Measurements from ENCODE around the gene KIF17.

The KIF17 gene

GRCh38 chr1:20633190-20634064 is 84.4 kb downstream of the KIF17 start, which contains the start of gene PINK1:
Gene PINK1, plus strand, starts transcription at chr1:20633458. Its CDS starts 91 bp downstream, at chr1:20633549.
- DNase-seq (ENCODE audit: extremely low read depth in 1 of 2, low read depth in 1 of 2): peak; percentile 44 to 76

GRCh38 chr1:20632386-20632785 is 85.4 kb downstream of the KIF17 start:
- DNase-seq (ENCODE audit: extremely low read depth in 1 of 2, low read depth in 1 of 2): no peak

GRCh38 chr1:20630729-20631128 is 87.1 kb downstream of the KIF17 start:
- no peak for DNase-seq (ENCODE audit: extremely low read depth in 1 of 2, low read depth in 1 of 2)

- DNase-seq (ENCODE audit: extremely low read depth in 1 of 2, low read depth in 1 of 2): no peak
Measured at GRCh38 chr1:20626524-20626923, 91.3 kb downstream of the KIF17 start.

GRCh38 chr1:20626098-20626427 is 91.7 kb downstream of the KIF17 start:
- no peak for DNase-seq (ENCODE audit: extremely low read depth in 1 of 2, low read depth in 1 of 2)

GRCh38 chr1:20625176-20626097 is 92.4 kb downstream of the KIF17 start:
- DNase-seq (ENCODE audit: extremely low read depth in 1 of 2, low read depth in 1 of 2): no peak

- DNase-seq (ENCODE audit: extremely low read depth in 1 of 2, low read depth in 1 of 2): no peak
Measured at GRCh38 chr1:20624709-20625108, 93.1 kb downstream of the KIF17 start.

- DNase-seq (ENCODE audit: extremely low read depth in 1 of 2, low read depth in 1 of 2): no peak
Measured at GRCh38 chr1:20621012-20621411, 96.8 kb downstream of the KIF17 start.

GRCh38 chr1:20619999-20620398 is 97.8 kb downstream of the KIF17 start:
- no peak for DNase-seq (ENCODE audit: extremely low read depth in 1 of 2, low read depth in 1 of 2)

GRCh38 chr1:20618550-20618949 is 99.3 kb downstream of the KIF17 start:
- DNase-seq (ENCODE audit: extremely low read depth in 1 of 2, low read depth in 1 of 2): no peak

- DNase-seq (ENCODE audit: extremely low read depth in 1 of 2, low read depth in 1 of 2): no peak
Measured at GRCh38 chr1:20616847-20617487, 100.8 kb downstream of the KIF17 start.

- no peak for DNase-seq (ENCODE audit: extremely low read depth in 1 of 2, low read depth in 1 of 2)
Measured at GRCh38 chr1:20615946-20616846, 101.6 kb downstream of the KIF17 start.

- no peak for DNase-seq (ENCODE audit: extremely low read depth in 1 of 2, low read depth in 1 of 2)
Measured at GRCh38 chr1:20614131-20614579, 103.7 kb downstream of the KIF17 start.
